Uterus (tissue), 2 donors: ENCODE data around the gene UNC119B.

ENCODE experiments used
- POLR2A ChIP-seq, 2 donors: fragments of 450-650 bp; IDR thresholded peaks; one replicate each; pipeline ENCODE4 v1.6.1; 2016; ENCODE audit warnings: antibody characterized with exemption in 2 of 2, mild to moderate bottlenecking in 1 of 2, moderate library complexity in 1 of 2
- TF ChIP-seq, protein P1 (sequence below), 4 experiments: fragments of 200-600 bp in 2 of 4; fragments of 450-650 bp in 2 of 4; sonication (generic) in 2 of 4; IDR thresholded peaks; one replicate each; pipeline ENCODE4 v1.5.1; 2016 to 2019; ENCODE audit warnings: antibody characterized with exemption in 4 of 4, mild to moderate bottlenecking in 2 of 4, moderate library complexity in 1 of 4

DNA sequence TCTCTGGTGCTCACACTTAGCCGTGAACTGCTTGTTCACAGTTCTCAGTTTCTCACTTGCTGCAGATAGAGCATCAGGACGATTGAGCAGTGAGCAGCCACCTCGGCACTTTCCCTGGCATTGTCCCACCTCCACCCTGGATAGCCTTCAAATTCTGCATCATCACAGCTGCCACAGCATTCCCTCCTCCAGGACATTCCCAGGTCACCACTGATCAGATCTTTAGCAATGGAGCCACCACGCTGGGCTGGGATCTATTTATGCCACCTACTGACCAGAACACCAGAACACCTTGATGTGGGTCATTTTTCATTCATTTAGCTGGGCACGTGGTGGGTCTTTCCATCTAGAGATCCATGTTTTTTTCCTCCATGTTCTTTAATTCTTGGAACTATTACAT lies 39.0 kb downstream of the UNC119B start:
- TF ChIP-seq, protein P1, sequence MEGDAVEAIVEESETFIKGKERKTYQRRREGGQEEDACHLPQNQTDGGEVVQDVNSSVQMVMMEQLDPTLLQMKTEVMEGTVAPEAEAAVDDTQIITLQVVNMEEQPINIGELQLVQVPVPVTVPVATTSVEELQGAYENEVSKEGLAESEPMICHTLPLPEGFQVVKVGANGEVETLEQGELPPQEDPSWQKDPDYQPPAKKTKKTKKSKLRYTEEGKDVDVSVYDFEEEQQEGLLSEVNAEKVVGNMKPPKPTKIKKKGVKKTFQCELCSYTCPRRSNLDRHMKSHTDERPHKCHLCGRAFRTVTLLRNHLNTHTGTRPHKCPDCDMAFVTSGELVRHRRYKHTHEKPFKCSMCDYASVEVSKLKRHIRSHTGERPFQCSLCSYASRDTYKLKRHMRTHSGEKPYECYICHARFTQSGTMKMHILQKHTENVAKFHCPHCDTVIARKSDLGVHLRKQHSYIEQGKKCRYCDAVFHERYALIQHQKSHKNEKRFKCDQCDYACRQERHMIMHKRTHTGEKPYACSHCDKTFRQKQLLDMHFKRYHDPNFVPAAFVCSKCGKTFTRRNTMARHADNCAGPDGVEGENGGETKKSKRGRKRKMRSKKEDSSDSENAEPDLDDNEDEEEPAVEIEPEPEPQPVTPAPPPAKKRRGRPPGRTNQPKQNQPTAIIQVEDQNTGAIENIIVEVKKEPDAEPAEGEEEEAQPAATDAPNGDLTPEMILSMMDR (IDR thresholded peaks at IDR 0.05), result no peak
- no peak for TF ChIP-seq POLR2A (IDR thresholded peaks at IDR 0.05)
